GM19240 (cell line): ENCODE measurements around the gene ARMH3.
A peak's percentile ranks its signal among the peaks of the same experiment; 100 is the strongest.

Experiments
- DNase-seq: peaks from one replicate; pipeline ENCODE4 v3.0.0; 2011; ENCODE audit warnings: low spot score; ENCODE audit not compliant: insufficient read length

Gene ARMH3

DNA sequence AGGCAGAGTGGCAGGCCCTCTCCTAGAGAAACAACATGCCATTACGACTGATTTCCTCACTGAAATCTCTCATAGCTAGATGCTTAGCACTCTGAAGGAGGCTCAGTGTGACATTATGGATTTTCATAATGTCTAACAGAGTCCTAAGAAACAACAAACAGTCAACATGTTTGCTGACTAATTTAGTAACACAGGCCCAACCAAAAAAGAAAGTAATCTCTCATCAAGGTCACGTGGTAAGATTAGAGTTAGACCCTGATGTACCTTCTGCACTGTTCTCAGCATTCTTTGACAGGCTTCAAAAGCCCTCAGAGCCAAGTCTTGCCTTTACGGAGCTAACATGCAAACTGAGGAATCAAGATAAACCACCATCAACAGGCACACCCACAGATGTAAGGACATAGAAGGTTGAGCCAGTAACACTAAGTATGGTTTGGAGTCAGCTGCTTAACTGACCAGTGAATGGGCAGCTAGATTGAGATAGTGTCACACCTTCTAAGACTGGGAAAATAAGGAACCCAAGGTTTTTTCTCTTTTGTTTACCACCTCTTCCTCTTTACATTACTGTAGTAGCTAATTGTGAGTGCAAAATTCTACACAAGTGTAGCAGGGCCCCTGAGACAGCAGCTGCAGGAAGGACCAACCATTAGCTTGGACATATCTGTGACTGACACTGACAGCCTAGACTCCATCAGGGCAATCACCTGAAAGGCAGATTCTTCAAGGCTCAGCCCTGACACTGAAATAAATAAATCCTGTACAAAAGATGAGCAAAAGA, 197.1 kb downstream of the ARMH3 start:
- no peak for DNase-seq

DNA sequence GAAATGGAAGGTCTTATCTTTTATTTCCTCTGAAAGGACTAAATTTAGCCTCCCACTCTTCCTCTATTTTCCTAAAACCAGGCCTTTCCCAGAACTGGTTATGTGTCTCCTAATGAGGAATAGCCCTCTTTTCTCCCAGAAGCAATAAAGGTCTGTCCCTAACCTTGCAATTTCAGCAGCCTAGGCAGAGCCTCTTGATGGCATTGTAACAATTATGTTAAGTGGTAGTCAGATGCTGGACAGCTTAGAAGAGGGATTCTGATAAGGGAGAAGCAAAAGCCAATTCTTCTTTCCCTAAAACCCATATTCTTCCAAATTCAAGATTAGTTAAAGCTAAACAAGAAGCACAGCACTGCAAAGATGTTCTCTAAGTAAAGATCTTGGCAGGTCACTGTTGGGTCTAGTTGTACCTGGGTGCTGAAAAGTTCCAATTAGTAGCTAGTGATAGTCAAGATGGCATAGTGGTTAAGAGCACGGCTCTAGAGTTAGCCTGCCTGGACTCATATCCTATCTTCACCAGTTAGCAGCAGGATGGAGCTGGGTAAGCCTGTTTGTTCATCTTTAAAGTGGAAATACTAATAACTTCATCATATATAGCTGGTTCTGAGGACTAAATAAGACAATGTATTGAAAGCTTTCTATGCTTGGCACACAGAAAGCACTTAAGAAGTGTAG, 198.0 kb downstream of the ARMH3 start:
- no peak for DNase-seq

DNA sequence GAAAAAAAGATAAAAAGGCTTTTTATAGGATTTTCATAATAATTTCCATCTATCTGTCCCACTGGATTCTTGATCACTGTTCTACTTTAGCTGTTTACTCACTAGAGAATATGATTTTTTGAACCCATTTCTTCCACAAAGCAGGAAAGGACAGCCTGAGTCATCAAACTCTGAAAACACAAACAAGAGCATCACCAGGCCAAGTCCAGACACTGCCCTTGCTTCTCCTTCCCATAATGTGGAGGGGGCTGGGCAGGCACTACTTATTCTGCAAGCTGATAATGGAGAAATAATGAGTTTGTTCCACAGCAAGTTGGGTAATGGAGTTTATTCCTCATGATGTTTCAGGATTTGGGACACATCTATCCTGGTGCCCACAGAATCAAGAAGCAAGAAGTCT, 199.3 kb downstream of the ARMH3 start:
- DNase-seq, result no peak

DNA sequence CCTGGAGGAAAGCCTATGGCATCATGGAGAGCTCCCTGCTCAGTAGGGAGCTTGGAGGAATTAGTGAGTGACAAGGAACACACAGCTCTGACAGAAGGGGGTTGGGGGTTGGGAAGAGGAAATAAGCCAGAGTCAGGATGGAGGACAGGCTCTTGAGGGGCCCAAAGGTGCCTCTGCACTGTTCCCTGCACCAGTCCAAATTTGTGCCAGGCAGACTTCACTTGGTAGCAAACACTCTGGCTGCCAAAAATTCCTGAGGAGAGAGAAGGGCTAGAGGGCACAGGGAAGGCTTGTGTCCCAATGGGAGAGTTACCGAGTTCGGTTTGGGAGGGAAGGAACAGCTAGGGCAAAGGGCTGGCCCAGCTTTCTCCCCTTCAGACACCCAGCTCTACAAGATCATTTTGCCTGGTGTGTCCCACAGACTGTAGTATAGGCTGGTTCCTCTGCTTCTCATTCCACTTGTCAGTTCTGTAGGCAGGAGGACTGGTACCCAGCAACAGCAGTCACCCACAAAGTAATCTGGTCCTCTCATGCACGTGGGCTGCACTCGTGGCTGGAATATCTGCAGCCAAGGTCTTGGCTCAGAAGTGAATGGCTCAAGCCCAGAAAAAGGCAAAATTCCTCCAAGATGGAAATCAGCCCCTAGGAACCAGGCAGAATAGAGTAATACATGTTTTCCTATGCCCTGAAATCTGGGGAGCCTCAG, 204.4 kb downstream of the ARMH3 start:
- DNase-seq, result no peak

DNA sequence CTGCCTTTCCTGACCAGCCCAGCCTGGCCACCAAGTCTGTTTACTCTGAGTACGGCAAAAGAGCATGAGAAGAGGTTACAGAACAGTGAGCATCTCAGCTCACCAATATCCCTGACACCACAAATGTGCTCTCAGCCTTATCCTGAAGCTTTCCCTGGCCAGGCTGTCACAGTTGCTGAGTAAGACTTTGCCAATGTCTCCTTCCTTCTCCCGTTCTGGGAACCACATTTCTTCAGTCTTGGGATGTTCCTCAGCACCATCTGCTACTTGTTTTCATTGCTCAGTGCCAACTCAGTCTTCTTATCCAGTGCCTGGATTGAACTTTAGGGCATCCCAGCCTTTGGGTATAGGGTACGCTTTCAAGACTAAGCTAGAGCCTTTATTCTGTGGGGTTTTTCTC, 205.2 kb downstream of the ARMH3 start:
- DNase-seq, result no peak

DNA sequence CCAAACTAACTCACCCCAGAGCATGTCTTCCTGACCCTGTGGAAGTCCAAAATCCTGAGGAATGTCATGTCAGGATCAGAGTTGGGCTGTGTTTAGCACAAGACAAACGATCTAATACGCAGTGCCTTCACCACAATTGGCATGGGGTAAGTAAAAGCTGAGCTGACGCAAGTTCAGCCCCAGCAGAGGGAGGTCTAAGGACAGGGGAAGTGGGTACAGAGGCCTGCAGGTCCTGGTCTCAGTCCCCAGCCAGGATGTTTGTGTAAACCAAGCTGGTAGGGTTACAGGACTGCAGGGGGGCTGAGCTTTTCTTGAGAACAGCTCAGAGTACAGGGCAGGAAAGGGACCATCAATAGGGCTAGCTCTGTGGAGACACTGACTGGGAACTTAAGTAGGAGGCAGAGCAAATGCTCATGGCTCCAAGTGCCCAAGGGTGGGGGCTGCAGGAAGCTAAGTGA, 207.1 kb downstream of the ARMH3 start:
- no peak for DNase-seq

DNA sequence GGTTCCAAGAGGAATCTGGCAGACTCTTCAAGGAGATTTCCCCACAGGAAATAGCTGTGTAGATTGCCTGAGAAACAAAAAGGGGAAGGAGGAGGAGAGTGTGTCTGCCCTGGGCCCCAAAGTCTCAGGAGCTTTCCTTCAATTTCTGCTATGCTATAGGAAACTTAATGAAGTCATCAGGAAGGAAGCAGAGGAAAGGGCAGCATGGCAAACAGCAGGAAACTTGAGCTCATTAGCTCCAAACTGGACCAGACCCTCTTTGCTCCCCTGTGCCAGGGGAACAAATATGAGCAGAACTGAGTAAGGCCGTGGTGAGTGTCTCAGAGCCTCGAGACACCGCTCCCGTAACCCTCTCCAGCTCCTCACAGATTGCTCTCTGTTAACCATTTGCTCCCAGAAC, 207.6 kb downstream of the ARMH3 start:
- no peak for DNase-seq

DNA sequence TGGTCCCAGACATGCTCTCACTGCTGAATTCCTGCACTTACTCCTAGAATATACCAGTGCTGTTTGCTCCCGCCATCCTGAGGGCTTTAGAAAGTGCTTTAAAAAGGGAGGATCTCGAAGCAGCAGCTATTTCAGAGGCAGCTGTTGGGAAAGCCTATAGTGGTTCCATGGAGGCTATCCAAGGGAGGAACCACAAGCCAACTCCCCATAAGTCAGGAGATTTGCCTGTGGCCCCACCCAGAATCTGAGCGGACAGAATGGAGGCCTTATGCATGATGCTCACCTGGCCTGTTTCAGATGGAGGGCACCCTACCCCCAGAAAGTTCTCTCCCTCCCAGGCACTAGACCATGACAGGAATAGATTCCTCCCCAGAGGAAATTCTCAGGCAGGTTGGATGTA, 210.1 kb downstream of the ARMH3 start:
- DNase-seq, result no peak

DNA sequence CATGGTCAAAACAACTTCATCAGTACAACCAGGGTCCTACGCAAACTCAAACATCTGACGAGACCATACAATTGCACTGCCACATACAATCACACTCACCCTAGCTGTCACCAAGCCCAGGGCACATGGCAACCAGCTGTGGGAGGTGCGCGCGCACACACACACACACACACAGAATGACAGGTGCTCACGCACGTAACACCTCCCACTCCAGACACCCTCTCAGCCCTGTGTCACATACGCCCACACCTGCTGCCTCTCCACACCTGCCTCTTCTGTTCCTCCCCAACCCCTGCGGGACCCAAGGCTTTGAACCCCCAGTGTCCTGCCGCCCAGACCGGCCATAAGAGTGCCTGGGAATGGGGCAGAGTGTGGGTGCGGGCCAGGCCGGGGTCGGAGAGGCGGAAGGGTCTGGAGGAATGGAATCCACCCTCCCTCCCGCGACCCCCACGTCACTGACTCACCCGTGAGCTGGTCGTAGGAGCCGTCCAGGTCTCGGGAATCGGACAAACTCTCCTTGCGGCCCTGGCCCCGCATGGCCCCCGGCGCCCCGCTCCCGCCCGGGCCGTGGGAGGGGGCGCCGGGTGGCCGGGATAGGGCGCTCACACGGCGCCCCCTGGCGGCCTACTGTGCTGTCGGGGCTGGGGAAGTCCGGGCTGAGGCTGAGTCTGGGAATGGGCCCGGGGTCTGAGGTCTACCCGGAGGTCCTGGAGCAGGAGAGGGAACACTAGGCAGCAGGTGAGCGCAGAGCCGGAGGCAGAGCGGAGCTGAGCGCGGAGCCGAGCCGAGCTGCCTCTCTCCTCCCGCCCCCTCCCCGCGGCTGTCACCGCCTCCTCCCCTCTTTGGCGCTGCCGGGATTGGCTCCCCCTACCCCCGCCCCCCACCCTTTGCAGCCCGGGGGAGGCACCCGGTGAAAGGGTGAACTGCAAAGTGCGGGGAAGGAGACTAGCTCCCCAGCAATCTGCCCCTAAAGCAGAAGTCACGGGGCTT, 212.6 kb downstream of the ARMH3 start, which contains the start of gene KCNIP2:
TSS of gene KCNIP2 (minus strand) at position 769 of the 990 bp plus-strand sequence. CDS start at position 537, 232 bp downstream.
- no peak for DNase-seq

DNA sequence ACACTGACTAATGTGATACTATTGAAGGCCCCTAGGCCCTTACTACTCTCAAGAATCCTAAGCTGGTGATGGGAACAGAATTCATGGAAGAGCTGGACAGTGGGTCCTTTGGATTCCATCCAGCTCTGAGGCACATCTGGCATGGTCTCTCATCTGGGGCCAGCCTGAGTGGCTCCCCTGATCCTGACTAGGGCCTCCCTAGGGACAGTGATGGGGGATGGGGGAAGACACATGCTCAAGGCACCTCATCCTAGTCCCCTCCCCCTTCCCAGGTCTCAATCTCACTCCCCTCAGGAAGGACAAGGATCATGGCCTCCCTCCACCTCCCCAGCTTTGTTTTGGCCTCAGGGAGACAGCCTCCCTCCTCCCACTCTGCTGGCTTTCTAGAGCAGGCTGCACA, 214.1 kb downstream of the ARMH3 start:
- DNase-seq, result no peak

DNA sequence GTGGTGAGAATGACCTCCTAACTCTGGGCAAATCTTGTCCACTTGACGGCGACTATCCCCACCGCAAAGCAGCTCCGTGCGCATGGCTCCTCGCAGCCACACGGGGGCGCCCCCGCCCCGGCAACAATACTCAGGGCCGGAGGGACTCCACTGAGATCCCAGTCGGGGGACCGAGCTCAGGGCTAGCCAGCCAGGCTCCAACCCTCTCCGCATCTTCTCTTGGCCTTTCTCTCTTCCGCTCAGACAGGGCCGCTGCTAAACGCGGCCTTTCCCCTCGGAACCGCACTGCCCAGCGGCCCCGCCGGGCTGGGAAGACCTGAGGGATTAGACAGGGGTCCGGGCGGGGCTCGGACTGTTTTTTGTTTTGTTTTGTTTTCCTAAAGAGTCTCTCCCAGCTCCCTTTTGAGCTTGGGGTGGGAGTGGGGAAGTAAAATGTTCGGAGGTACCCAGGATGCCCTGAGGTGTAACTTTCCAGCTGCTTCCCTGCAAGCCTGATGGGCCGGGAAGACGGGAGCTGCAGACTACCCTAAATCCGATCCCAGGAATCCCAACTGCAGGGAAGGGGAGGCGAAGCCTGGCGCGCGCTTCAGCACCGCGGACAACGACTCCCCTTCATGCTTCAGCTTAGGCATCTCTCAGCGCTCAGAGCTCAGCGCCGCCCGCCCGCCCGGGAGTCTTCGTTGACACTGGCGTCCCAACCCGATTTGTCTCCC, 215.1 kb downstream of the ARMH3 start:
- DNase-seq, result peak; percentile 86

DNA sequence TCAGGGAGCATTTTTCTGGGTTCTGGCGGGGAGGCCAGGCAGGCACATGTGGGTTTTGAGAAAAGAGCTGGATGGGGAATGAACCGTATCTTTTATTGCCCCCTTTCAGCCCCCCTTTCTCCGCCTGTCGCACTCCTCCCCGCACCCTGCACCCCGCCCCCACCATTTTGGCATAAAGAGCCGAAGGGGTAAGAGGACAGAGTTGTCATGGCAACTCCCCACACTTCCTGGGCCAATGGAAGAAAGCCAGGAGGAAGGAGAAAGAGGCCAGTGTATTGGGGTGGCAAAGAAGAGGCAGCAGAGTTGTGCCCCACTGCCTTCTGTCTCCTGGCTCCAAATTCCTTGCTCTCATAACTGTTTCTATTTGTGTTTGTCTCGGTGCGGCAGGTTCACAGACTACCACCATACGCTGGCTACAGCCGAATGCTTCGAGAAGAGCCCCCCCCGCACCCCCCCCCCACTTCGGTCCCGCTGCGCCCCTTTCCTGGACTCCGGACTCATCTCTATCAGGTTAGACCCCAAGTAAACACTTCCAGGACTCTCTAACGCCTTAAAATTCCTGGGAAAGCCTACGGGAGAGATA, 215.8 kb downstream of the ARMH3 start:
- DNase-seq, result no peak

DNA sequence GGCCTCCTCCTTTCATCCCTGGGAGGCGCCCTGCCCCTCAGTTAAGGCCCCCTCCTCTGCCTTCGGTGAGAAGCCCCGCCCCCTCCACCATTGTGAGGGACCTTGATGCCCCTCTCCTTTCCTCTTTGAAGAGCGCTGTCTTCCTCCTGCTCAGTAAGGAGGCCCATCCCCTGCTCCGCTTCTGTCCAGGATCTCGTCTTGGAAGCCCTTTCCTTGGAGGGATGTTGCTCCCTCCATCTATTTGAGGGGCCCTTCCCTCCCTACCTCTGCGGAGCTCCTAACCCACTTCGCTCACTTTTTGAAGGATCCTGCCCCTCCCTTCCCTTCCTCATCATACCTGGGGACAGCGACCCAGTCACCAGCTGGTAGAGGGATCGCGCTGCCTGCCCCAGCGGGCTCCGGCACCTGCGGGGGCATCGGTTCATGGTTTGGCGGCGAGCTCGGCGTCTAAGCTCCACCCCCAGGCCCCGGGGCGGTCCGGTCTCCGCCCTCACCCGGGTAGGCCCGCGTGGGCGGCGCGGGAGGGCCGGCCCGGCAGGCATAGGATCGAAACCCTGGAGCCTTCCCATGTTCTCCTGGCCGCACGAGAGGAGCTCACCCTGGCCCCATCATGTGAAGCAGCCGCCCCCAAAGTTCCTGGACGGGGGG, 216.4 kb downstream of the ARMH3 start:
- no peak for DNase-seq

DNA sequence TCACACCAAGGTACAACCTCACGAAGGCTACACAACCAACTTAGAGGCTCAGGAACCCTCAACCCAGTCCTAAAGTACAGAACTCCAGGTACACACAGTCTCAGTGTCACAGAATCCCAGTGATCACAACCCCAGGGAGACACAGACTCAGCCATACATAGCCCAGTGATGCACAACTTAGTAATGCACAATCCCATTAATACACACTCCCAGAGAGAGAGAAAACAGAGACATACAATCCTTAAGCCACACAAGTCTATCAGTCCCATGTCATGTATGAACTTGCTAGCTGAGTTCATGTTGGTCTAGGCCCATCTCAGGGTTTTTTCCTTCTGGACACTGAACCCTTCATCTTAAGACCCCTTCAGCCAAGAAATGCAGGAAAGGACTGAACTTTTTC, 217.0 kb downstream of the ARMH3 start:
- DNase-seq, result no peak

DNA sequence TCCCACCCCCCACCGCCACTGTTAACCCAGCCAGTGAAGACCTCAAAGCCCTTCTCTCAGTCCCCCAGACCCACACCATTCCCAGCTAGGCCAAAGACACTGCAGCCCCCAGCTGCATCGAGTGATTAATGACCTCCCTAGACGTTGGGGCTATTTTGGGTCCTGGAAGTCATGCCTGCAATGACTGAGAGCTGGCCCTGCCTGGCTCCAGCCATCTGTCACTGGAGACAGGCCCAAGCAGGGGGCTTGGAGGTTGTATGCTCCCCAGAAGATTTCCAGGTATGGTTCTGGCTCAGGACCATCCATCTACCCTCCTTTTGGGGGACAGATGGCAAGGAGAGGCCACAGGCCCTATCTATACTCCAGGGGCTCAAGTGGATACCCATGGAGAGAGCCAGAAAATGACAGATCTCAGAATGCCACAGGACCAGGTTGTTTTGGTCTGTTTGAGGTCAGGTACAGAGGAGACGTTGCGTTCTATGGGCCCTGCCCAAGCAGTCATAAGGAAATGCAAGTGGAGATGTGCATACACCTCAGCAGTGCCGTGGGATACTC, 217.5 kb downstream of the ARMH3 start:
- DNase-seq, result no peak

DNA sequence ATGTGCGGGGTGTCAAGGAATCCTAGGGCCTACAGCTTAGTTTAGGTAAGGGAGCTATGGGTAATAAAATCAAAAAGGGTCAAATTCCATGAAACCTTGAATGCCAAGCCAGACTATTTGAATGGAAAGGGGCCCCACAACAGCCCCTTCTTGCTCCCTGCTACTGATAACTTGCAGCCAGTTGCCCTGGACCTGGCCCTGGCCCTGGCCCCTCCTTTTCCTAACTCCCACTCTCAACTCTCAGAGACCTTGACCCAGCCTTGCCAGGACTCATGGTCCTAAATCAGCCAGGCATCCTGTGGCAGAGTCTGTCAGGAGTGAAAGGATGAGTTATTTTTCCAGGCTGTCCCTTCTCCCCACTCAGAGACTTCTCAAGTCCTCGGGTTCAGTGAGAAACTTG, 218.2 kb downstream of the ARMH3 start:
- no peak for DNase-seq

DNA sequence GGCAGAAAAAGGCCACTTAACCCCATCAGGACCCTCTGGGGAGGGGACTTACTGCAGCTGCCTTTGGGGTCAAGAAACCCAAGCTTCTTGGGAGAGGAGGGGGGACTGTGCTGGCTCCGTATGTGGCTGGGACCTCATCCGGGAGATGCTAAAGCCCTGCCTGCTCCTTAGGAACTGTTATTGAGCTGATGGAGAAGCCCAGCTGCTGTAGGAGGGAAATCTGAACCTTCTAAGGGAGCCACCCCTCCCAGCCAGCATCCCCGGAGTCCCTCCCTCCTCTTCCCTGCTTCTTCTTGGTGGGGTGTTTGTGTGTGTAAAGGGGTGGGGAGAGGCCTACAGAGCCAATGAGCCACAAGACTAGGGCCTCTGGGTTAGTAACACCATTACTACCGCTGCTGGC, 220.6 kb downstream of the ARMH3 start:
- DNase-seq, result no peak

DNA sequence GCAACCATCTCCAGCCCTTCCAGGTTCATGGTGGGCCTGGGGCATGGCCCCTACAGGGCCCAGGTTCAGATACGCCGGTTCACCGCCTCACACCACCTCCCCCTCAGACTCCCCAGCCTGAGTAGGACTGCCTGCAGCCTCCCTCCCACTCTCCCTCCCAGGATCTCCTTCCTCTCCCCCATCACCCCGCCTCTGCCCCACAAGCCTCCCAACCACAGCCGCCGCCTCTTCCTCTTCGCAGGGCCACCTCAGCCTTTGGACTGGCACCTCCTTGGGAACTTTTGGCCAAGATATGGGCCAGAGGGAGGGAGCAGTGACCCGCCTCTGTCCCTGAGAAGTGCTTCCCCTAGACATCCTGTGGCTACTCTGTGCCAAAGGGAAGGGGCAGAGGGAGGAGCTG, 221.6 kb downstream of the ARMH3 start:
- DNase-seq, result no peak

DNA sequence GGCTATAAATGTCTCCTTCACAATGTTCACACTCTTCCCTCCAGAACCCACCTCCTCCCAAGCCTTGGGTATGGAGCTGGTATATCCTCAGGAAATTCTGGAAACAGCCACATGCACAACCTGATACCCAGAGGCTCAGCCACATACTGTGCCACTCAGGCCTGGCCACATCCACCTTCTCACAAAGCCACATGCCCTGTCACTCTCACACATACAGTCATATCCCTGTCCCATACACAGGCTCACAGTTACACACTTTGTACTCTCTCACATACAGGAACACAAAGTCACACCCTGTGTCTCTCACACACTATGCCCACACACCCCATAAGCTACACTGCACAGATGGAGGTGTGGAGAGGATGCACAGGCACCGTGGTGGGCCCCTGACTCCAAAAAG, 222.5 kb downstream of the ARMH3 start:
- DNase-seq, result no peak
